ENCODE data around the gene TMCC2. TPM values are rescaled to one million over a fixed set of nuclear protein-coding genes. Genes with fewer than 3 reads are reported as not detected.

TMCC2 gene
- total RNA-seq, 1 donor from 2014 or later = 4.0 TPM

DNA sequence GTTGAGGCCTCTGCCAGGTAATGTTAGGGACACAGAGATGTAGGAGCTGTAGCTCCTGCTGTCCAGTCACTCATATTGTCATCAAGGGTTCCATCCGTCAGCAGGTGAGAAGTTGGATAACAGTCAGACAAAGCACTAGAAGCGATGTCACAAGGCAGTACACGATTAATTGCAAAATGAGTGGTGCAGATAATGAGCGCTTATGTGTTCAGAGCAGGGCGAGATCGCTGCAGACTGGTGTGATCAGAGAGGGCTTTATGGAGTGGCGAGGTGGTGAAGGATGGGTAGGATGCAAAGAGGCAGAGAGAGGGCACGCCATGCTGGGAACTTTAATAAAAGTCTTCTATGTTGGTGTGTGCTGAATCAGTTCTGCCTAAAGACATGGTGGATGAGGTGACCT, 8.8 kb downstream of the TMCC2 start:
- DNase-seq (ENCODE audit: low spot score) = peak; percentile 53
- intact Hi-C loops (cut with DNase I) = no loop called here

DNA sequence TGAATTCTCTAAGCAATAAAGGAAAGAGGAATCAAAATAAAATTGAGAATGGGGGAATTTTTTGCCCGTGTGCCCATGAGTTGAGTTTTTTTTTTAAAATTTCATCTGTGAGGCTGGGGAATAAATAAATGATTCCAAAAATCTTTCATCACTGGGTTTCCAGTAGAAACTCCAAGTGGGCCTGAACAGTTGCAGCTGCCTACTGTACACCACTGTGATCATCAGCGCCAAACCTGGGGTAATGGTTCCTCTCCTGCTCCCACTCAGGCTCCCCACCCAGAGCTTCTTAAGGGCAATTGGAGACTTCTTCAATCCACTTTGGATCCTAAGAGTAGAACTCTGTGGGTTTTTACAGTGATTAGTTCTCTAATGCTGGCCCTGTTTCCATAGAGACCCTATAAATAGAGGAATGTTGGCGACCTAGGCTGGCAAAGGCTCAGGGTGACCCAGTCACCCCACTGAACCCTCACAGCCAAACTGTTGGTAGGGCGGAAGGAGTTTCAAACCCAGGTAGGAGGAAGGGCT, 9.3 kb downstream of the TMCC2 start:
- intact Hi-C loops (cut with DNase I) = no loop called here
- peak; percentile 26 for DNase-seq (ENCODE audit: low spot score)

DNA sequence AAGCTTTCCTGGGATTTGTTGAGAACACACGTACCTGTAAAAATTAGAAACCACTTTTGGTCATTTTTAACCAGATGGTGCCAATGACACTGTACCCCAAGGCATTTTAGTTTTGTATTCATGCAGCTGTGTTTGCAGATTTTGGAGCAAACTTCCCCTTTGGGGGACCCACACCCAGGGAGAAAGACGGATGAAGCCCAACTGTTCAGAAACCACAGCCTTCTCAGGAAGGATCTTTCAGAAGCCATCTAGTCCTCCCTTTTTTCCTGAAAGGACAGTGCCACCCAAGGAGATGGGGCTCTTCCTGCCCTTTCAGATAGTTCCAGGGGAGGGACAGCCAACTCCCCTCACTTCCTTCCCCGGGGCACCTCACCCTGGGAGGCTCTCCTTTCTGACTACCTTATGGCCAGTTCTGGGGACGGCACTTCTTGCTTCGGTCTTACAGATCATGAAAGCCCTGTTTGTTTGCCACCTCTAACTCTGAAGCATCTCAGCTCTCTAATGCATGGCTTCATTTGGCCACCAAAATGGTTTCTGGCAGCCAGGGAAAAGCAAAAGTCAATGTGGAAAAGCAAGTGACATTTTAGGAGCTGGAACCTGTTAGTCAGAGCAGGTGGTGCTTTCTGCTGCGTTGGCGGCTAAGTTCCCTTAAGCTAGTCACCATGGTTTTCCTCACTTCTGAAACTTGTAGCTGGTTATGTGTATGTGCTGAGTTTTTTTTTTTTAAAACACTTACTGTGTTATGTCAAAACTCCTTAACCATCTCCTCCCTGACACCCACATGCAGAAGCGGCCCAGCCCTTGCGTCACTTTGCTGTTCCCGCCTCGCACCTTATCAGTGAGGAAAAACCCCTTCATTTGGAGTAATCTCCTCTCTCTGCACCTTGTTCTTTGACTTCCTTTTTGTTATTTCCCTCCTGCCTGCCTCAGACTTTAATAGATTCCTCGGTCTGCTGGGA, 10.1 kb downstream of the TMCC2 start:
- peak; percentile 47 for DNase-seq (ENCODE audit: low spot score)
- intact Hi-C loops (cut with DNase I) = no loop called here

DNA sequence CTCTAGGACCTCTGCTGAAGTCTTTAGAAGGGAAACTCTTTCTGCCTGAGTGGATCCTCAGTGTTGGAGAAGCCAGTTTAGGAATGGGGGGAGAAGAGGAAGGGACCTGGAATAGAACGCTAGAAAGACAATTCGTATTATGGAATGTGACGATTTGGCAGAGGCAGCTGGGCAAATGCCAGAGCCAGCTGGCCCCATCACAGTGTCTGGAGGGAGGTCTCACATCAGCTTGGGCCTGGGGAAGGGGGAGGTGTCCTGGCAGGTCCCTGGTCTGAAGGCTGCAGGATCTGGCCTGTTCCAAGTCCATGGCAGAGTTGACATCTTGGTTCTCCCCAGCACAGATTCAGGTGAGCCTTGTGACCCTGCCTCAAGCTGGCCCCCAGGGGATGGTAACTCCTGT, 11.3 kb downstream of the TMCC2 start:
- DNase-seq (ENCODE audit: low spot score) = peak; percentile 67

DNA sequence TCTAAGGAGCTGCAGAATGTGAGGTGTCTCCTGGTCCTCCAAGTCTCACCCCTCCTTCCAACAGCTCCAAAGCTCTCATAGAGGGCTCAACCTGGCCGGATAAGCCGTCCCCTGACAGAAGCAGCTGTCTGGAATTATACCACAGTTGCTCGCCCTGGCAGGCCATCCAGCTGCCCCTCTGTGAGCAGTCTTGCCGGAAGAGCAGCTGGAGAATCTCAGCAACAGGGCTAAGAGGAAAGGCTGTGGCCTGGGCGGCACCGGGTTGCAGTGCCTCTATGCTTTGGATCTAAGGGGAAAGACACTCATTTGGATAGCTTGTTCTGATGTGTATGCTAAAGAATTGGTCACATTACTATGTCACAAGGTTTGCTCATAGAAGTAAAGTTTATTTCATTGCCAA, 12.4 kb downstream of the TMCC2 start:
- DNase-seq (ENCODE audit: low spot score) = peak; percentile 19
- intact Hi-C loops (cut with DNase I) = no loop called here

More for the DNA sequence above, 11.3 kb downstream of the TMCC2 start:
- intact Hi-C loops (cut with DNase I) = no loop called here

DNA sequence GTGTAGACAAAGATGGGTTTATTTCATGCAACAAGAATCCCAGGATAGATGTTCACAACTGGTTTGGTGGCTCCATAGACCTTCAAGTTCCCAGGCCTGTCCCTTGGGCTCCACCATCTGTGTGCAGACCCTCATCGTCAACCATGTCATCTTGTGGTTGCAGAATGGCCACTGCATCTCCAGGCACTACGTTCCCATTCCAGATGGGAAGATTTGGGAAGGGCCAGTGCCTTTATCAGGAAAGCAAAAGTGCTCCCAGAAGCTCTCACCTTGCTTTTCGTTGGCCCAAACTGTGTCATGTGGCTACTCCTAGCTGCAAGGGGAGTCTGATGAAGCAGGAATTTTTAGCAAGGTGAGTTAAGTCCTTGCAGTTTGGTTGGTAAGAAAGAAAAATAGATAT, 12.8 kb downstream of the TMCC2 start:
- intact Hi-C loops (cut with DNase I) = no loop called here
- peak; percentile 43 for DNase-seq (ENCODE audit: low spot score)

DNA sequence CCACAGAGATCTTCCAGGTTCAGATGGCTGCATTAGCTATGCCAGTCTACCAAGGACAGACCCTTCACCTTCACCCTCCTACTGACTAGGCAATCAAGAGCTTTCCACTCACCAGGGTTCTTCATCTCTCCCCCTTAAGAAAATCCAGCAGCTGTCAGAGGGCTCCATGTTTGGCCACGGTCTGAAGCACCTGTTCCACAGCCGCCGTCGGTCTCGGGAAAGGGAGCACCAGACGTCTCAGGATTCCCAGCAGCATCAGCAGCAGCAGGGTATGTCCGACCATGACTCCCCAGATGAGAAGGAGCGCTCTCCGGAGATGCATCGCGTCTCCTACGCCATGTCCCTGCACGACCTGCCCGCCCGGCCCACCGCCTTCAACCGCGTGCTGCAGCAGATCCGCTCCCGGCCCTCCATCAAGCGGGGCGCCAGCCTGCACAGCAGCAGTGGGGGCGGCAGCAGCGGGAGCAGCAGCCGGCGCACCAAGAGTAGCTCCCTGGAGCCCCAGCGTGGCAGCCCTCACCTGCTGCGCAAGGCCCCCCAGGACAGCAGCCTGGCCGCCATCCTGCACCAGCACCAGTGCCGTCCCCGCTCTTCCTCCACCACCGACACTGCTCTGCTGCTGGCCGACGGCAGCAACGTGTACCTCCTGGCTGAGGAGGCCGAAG, 13.8 kb downstream of the TMCC2 start:
- peak; percentile 72 for DNase-seq (ENCODE audit: low spot score)
- intact Hi-C loops (cut with DNase I) = no loop called here

DNA sequence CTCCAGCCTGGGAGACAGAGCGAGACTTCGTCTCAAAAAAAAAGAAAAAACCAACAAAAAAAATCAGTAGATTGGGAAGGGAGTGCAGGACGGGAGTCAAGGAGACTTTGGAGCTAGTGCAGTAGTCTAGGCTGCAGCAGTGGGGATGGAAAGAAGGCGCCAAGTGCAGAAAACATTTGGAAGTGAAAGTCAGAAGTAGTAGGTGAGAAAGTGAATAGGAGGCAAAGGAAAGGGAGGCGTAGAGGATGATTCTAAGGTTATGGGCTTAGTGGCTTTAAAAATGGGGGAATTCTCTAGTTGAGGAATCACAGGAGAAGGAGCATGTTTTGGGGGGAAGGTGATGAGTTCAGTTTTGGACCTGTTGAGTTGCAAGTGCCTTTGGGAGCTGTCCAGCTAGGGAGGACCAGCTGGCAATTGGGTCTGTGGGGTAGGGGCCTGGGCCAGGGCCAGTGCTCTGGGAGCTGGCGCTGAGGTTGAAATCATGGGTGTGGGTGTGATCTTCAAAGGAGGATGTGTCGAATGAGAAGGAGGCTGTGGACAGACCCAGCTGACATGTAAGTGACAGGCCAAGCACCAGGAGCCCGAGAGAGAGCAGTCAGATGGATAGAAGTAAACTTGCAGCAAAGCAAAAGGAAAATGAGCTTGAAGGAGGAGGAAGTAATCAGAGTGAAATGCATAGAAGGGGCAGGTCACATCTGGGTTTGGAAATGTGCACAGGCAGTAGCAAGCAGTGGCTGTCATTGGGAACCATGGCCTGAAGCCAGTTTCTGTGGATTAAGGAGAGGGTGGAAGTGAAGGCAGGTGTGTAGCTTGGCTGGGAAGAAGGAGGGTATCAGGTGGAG, 15.8 kb downstream of the TMCC2 start:
- no peak for DNase-seq (ENCODE audit: low spot score)
- intact Hi-C loops (cut with DNase I) = no loop called here

DNA sequence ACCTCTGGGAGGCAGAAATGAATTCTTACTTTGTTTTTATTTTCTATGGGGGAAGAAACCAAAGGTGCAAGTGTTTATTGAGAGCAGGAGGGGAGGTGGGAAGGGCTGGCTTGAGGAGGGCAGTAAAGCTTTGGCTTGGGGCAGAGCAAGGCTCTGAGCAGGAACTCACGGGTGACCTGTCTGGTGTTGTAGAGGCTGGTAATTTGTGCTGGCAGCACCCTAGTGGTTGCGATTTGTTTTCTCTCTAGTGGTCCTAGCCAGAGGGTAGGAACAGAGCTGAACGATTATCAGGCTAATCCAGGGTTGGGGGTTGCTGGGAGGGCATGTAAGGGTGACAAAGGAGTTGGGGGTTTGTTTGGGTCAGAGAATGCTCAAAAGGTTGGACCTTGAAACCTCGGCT, 16.6 kb downstream of the TMCC2 start:
- intact Hi-C loops (cut with DNase I) = no loop called here

DNA sequence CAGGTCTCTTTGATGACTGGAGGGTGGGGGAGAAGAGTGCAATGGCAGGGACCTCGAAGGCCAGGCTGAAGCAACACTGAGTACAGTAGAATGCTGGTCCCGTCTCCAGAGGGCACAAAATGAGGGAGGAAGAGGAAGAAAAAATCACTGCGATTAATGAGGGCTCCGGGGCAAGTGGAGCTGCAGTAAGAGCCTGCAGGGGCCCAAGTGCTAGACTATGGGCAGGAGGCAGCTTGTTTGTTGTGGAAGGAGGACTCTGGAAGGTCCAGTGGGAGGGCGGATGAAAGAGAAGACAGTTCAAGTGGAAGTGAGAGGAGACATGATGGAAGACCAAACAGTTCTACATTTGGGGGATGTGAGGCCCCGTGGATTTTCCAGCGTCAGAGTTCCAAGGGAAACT, 17.4 kb downstream of the TMCC2 start:
- no peak for DNase-seq (ENCODE audit: low spot score)
- intact Hi-C loops (cut with DNase I) = no loop called here

More for the DNA sequence above, 16.6 kb downstream of the TMCC2 start:
- DNase-seq (ENCODE audit: low spot score) = no peak

DNA sequence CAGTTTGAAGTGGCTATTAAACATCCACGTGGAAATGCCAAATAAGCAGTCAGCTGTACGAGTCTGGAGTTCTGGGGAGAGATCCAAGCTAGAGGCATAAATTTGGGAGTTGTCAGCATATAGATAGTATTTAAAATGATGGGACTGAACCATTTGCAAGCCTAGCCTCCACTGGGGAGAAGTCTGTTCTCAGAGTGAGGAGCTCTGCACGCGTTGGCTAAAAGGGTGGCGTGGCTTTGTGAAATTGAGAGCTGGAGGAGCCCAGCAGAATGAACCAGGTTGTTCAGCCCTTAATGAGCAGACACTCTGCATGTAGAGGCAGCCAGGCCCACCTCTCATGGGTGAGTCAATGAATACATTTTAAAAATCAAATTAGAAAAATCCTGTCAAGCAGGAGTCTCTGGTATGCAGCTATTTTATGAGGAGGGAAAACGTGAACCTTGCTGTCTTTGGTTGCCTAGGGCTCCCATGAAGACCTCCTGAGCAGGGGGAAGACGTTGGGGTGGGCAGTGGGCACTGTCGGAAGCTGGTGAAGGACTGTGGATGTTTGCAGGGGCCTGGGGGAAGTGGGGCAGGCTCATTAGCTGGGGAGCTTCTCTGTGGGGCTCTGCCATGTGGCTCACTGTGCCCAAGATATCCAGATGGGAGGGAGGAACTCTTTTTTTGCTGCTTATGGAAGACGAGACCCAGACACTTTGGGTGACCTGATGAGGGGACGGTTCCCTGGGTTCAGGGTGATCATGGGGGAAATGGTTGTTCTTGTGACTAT, 18.8 kb downstream of the TMCC2 start:
- no peak for DNase-seq (ENCODE audit: low spot score)
- intact Hi-C loops (cut with DNase I) = no loop called here

DNA sequence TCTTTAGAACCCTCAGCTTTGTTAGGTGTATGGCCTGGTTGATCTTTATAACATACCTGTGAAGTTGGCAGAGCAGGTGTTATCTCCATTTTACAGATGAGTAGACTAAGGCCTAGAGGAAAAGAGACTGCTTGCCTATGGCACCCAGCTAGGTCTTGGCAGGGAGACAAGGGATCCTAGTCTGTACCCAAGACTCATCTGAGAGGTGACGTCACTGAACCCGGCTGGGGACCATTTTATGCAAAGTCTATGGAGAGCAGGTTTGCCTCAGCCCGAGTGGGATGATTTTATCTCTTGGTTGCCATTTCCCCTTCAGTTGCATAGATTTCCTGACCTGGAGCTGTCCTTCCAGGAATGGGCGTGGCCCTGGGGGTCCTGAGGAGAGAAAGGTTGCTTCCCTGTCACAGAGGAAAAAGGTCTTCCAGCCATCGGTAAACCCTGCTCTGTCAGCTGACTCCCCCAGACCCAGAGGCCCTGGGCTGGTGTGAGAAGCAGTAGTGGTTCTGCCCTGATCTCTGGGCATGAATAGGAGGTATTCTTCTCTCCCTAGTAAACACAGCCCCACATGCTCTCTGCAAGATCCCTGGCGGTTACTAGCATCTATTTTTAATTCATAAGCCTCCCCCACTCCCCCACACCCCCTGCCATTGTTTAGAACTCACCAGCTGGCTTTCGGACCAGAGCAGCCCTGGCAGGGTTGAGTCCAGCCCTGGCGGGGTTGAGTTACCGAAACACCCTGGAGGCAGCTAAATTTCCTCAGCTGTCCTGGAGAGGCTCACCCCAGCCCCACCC, 19.6 kb downstream of the TMCC2 start:
- intact Hi-C loops (cut with DNase I) = no loop called here
- no peak for DNase-seq (ENCODE audit: low spot score)

DNA sequence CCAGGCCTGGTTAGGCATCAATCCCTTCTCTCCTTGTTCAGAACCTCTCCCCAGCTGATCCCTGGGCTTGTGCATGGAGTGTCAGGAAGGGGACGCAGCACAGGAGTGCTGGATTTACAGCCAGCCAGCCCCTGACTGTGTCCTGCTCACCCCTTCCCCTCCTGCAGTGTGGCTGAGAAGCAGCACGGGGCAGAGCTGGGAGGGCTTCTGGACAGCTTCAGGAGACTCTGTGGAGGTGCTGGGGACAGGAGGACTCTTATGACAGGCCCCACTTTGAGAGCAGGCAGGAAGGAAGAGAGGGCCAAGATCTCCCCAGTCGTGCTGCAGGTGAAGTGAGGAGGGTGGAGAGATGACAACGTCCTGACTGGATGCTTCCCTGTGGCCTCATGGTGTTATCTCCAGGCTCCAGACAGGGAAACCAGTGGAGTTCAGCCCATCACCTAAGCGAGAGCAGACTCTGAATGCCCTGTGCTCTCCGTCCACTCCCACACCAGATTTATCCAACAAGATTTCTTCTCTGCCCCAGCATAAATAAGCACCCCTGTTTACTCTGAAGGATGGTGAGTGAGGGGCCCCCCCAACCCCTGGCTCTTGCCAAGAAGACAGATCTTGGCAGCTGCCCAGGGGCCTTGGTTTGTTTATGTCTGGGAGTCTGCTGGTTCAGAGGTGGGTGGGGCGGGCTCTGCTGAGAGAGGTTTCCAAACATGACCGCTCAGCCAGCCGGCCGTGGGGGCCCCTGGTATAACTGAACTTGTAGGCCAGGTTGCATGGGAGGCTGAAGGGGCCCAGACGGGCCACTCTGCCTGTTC, 21.3 kb downstream of the TMCC2 start:
- DNase-seq (ENCODE audit: low spot score) = peak; percentile 82
- intact Hi-C loops (cut with DNase I) = no loop called here

DNA sequence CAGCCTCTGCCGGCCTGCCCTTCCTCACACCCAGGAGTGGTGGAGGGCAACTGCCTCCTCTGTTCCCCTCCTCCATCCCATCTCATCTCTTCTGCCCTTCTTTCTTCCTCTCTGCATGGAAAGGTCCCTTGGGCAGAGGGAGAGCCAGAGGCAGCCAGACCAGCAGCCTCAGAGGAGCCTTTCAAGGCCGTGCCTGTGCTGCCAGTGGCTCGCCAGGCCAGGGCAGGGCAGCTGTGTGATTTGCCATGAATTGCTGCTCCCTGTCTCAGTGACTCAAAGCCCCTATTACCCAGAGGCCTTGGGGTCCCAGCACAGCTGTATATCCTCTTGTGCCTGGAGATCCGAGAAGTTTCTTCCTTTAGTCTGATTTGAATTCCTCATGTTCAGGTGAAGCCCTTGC, 21.9 kb downstream of the TMCC2 start:
- intact Hi-C loops (cut with DNase I) = loop anchor here (5.0 kb wide), 1 partner anchor 272 kb away; no protein-coding TSS in a partner anchor
- DNase-seq (ENCODE audit: low spot score) = no peak

DNA sequence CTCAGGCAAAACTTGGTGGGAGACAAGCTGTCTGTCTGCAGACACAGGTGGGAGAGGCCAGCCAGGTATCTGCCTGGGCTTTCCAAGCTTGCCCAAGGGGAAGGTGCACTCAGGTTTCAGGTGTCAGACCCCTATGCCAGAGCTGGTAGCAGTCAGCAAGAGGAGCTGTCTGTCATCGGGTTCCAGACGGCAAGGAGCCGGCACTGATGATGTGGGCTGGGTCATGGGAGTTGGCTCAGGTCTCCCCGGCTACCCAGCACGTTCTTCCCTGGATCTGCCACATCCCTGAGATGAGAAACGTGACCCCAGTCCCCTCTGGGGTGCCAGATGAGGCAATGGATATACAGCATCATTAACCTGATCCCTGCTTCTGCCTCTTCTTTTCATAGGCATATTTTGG, 23.0 kb downstream of the TMCC2 start:
- DNase-seq (ENCODE audit: low spot score) = no peak
- intact Hi-C loops (cut with DNase I) = loop anchor here (5.0 kb wide), 1 partner anchor 273 kb away; no protein-coding TSS in a partner anchor

DNA sequence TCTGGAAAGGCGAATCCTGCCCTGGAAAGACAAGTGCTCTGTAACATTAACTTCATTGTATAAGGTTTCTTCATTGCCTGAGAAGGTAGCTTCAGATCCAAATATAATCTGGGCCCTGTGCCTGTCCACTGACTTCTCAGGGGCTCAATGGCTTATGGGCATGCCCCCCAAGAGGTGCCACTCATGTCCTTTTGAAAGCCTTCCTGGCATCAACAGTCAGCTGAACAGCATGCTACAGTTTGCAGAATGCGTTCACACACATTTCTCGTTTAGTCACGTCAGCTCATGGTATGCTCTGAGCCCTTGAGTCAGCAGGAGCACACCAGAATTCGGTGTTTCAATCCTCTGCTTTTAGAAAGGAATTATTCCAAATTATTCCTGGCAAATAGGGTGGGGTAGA, 23.8 kb downstream of the TMCC2 start:
- no peak for DNase-seq (ENCODE audit: low spot score)
- intact Hi-C loops (cut with DNase I) = loop anchor here (5.0 kb wide), 1 partner anchor 274 kb away; no protein-coding TSS in a partner anchor

Measured in cardiac septum (tissue), 1 donor.